ENCODE results near the gene CELA3A.

The CELA3A gene

DNA sequence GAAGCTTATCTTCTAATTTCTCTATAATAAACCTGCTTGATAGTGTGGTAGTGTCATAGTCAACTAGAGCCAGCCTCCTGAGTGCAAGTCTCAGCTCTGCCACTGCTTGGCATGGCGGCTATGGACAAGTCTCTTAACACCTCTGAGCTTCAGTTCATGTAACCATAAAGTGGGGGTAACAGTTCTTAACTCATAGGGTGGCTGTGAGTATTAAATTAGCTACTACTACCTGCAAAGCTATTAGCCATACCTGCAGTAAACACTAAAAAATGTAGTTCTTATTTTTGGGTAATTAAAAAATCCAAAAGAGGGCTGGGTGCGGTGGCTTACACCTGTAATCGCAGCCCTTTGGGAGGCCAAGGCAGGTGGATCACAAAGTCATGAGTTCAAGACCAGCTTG lies 48.9 kb downstream of the CELA3A start:
- no peak for DNase-seq (ENCODE audit: low read depth in 2 of 2)

DNA sequence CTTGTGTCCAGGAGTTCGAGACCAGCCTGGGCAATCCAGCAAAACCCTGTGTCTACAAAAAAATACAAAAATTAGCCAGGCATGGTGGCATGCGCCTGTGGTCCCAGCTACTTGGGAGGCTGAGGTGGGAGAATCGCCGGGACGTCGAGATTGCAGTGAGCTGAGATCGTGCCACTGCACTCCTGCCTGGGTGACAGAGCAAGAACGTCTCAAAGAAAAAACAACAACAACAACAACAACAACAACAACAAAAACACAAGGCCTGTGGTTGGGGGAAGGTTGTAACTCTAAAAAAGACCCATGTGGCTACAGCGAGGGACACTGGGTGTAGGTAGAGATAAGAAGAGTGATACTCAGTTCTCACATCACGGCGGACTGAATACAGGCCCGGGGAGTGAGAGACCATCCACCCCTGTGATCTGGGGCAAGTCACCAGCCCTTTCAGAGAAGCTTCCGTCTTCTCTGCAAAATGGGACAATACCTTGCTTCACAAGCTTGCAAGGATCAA lies 50.2 kb downstream of the CELA3A start:
- no peak for DNase-seq (ENCODE audit: low read depth in 2 of 2)

DNA sequence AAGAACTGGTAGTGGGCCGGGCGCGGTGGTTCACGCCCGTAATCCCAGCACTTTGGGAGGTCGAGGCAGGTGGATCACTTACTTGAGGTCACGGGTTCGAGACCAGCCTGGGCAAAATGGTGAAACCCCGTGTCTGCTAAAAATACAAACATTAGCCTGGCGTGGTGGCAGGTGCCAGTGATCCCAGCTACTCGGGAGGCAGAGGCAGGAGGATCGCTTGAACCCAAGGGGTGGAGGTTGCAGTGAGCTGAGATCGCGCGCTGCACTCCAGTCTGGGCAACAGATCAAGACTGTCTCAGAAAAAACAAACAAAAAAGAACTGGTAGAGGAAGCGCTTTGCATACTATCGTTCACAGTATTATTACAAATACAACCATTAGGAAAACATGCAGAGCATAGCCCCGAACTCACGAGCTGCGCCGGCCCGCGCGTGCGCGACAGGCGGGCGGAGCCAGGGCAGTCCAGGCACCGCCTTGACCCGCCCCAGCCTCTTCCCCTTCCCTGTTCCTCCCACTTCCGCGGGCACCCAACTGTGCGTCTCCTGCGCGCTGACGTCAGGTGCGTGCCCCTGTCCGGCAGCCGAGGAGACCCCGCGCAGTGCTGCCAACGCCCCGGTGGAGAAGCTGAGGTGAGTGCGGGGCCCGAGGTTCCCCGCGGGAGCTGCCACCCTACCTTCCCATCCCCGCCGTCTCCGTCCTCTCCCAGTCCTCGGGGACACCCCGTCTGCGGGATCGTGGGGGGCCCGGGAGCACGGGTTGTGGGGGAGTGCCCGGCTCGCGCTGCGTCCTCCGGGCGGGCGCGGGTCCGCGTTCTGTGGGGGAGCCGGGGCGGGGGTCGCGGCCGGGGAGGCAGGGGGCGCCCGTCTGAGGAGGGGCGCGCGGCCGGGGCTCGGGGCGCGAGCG lies 50.9 kb downstream of the CELA3A start, which contains the start of gene CDC42:
TSS of gene CDC42 (plus strand) at position 595 of the 902 bp plus-strand sequence. CDS start 25,770 bp downstream, outside the sequence.
- DNase-seq (ENCODE audit: low read depth in 2 of 2) = peak; percentile 91 to 95

DNA sequence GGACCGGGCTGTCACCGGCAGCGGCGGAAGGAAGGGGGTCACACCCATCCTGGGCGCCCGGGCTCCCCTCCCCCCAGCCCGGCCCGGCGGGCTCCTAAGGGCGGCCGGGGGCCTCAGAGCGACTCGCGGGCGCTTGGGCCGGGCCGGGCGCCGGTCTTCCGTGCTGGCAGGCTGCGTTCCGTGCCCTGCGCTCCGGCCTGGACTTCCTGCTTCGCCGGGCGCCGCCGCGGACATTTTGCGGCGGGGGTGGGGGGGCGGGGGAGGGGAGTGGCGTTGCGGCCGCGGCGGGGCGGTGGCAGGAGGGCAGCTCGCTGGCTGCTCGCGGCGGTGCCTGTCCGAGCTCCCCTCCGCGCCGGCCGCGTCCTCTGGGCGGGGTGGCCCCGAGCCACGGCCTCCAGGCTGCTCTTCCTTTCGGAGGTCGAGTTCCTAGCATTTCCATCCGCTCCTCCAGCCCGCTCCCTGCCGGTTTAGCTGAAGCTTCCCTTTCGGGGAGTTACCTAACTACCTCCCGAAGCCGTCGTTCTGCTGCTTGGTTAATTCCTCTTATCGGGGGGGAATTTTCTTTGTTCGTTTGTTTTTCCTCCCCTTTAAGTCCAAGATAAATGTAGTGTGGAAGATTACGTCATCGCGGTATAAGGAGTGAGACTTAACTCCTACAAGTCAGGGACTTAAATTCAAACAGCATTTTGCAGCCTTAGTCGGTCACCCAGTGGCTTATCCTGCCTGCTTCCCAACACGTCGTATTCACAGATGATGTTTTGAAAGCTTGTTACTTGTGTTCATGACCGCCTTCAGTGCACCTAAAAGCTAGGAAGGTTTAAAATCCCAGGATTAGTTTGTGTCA lies 51.8 kb downstream of the CELA3A start:
- DNase-seq (ENCODE audit: low read depth in 2 of 2) = peak in 1 of 2 donors; percentile 5

DNA sequence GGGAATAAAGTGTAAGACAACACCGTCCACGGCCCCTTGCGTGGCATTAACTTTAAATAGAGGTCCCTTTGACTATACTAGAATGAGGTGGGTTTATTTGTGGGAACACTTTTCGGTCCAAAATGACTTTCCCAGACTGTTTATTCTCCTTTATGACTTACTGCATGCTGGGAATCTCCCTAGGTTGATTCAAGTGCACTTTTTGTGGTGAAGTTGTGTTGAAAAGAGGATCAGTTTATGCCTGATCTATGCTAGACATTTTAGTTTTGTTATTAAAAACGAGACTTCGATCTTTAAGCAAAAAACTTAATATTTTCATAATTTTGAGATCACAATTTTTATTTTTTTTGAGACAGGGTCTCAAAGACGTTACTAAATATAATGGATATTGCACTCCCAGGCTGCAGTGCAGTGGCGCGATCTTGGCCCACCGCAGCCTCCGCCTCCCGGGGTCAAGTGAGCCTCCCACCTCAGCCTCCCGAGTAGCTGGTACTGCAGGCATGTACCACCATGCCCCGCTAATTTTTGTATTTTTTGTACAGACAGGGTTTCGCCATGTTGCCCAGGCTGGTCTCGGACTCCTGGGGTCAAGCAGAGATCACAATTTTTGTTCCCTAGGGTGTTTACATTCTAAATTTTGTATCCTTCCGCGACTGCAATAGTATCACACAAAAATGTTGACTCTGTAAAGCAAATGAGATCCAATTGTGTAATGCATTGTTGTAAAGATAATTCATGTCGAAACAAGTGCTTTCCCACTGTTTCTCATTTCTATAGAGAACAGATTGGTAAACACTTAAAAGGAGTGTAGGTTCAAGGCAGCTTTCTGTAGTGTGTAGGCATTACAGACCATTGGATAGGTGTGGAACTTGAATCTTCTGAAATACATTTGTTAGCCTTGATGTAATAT lies 52.7 kb downstream of the CELA3A start:
- no peak for DNase-seq (ENCODE audit: low read depth in 2 of 2)

DNA sequence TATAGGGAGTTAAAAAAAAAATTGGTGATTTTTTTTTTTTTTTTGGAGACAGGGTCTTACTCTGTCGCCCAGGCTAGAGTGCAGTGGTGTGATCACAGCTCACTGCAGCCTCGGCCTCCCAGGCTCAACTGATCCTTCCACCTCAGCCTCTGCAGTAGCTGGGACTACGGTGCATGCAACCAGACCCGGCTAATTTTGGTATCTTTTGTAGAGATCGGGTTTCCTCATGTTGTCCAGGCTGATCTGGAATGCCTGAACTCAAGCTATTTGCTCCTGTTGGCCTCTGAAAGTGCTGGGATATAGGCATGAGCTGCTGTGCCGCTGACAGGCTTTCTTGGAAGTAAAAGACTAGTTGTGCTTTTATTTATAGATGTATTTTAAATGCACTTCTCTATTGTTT lies 54.0 kb downstream of the CELA3A start:
- DNase-seq (ENCODE audit: low read depth in 2 of 2) = no peak

DNA sequence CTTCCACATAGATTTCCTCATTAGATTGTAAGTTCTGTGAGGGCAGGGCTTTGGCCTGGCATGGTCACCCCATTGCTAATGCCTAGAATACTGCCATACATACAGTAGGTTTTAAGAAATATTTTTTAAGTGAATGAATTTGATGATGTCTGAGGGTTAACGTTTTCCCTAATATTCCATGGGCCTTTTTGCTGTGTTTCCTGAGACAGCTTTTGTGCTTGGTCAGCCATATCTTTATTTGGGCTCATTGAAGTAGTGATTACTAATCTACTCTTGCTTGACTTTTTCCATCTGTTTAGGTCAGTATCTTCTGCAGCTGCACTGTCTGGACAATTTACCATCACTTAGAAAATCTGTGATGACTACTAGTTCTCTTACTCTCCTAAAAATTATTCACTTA lies 54.6 kb downstream of the CELA3A start:
- no peak for DNase-seq (ENCODE audit: low read depth in 2 of 2)

DNA sequence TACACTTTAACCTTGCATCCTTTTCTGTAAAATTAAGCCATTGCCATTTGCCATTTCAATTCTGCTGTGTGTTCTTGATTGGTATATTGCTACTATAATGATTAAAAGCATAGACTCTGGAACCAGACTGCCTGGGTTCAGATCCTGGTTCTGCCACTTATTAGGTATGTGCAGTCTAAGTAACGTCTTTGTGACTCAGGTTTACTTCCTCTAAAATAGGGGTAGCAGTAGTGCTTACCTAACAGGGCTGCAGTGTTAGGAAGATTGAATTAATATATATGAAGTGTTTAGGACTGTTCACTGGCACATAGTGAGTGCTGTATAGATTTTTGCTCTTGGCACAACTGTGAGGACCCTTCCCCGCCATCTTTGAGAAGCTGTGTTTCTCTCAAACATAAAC lies 55.5 kb downstream of the CELA3A start:
- DNase-seq (ENCODE audit: low read depth in 2 of 2) = no peak

DNA sequence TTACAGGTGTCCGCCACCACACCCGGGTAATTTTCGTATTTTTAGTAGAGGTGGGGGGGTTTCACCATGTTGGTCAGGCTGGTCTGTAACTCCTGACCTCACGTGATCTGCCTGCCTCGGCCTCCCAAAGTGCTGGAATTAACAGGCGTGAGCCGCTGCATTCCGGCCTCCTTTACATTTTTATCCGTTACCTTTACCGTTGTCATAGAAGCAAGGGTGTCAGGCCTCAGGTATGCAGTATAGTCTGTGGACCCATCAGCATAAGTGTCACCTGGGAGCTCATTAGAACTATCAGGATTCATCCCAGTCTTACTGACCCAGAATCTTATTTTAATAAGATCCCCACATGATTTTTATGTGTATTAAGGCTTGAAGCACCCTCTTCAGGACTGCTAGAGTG lies 56.4 kb downstream of the CELA3A start:
- no peak for DNase-seq (ENCODE audit: low read depth in 2 of 2)
